ENCODE measurements around the gene FANCM. TPM values are rescaled to one million over a fixed set of nuclear protein-coding genes. Genes with fewer than 3 reads are reported as not detected.

The FANCM gene
- total RNA-seq, 1 experiment from 2014 or later: 11.9 TPM

DNA sequence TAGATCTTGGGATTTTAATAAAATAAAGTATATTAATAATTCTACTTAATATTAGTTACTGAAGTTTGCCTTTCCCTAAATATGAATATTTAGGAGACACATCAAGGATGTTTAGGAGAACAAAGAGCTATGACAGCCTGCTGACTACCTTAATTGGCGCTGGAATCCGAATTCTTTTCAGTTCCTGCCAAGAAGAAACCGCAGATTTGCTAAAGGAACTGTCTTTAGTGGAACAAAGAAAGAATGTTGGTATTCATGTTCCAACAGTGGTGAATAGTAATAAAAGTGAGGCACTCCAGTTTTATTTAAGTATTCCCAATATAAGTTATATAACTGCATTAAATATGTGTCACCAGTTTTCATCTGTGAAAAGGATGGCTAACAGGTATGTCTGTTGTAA, 62.8 kb downstream of the FANCM start:
- Histone ChIP-seq H3K4me2 (ENCODE audit: insufficient read depth, insufficient read length, low read length) (no peak overlapping the region), H3K9me3 (ENCODE audit: control insufficient read depth, low read depth, low read length) (no peaks in the 10 kb centered on the region), H3K23me2 (ENCODE audit: insufficient read length, low read depth, low read length, poor library complexity, severe bottlenecking) (no peaks in the 10 kb centered on the region), H2AFZ (ENCODE audit: low read length) (no peak overlapping the region), H3K79me1 (ENCODE audit: insufficient read depth, low read depth, low read length, poor library complexity, severe bottlenecking) (no peaks in the 10 kb centered on the region), H3K27ac (ENCODE audit: insufficient read length, low read depth, low read length) (no peak overlapping the region), H3K23ac (ENCODE audit: insufficient read length, low read depth, low read length) (no peak overlapping the region), H2BK5ac (ENCODE audit: insufficient read length, low read length) (no peak overlapping the region), H3K79me2 (ENCODE audit: insufficient read depth, low read length) (no peaks in the 10 kb centered on the region), H2BK12ac (ENCODE audit: insufficient read length, low read depth, low read length) (no peak overlapping the region), H4K20me1 (ENCODE audit: control insufficient read depth, insufficient read depth, insufficient read length) (no peaks in the 10 kb centered on the region), H2AK5ac (ENCODE audit: insufficient read length, low read length) (no peak overlapping the region), H4K8ac (replicated peaks; ENCODE audit: insufficient read length, low read depth, low read length) (no peak overlapping the region), H4K5ac (ENCODE audit: insufficient read length, low read depth, low read length) (no peak overlapping the region), H3K27me3 (ENCODE audit: insufficient read depth, low read length) (no peaks in the 10 kb centered on the region), H3T11ph (ENCODE audit: low read length) (no peak overlapping the region), H3K4me1 (ENCODE audit: insufficient read depth, low read length) (no peaks in the 10 kb centered on the region), H3K18ac (ENCODE audit: insufficient read length, low read depth, low read length) (no peak overlapping the region), H3K14ac (ENCODE audit: insufficient read depth, low read length) (no peak overlapping the region), H2BK15ac (ENCODE audit: low read depth, low read length) (no peak overlapping the region), H4K91ac (ENCODE audit: insufficient read length, low read depth, low read length) (no peak overlapping the region), H2BK120ac (ENCODE audit: low read depth, low read length, poor library complexity, severe bottlenecking) (no peak overlapping the region), H2BK20ac (ENCODE audit: low read depth, low read length, poor library complexity, severe bottlenecking) (no peak overlapping the region), H3K9ac (ENCODE audit: extremely low read depth, insufficient read length, low read length) (no peak overlapping the region), H3K56ac (ENCODE audit: insufficient read length, low read depth, low read length) (no peak overlapping the region), H3K4ac (ENCODE audit: low read depth, low read length) (no peak overlapping the region)
- H3K36me3 Mint-ChIP-seq (ENCODE audit: insufficient read depth in 1 of 3, low read depth in 3 of 3): peaks cover 2 to 19% (median 13%) of the 10 kb centered on the region in 3 experiments; a peak in 6 of 7 replicates
- TF ChIP-seq, protein P1, sequence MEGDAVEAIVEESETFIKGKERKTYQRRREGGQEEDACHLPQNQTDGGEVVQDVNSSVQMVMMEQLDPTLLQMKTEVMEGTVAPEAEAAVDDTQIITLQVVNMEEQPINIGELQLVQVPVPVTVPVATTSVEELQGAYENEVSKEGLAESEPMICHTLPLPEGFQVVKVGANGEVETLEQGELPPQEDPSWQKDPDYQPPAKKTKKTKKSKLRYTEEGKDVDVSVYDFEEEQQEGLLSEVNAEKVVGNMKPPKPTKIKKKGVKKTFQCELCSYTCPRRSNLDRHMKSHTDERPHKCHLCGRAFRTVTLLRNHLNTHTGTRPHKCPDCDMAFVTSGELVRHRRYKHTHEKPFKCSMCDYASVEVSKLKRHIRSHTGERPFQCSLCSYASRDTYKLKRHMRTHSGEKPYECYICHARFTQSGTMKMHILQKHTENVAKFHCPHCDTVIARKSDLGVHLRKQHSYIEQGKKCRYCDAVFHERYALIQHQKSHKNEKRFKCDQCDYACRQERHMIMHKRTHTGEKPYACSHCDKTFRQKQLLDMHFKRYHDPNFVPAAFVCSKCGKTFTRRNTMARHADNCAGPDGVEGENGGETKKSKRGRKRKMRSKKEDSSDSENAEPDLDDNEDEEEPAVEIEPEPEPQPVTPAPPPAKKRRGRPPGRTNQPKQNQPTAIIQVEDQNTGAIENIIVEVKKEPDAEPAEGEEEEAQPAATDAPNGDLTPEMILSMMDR (conservative IDR thresholded peaks at IDR 0.05): no peak
- no peaks in the 10 kb centered on the region; a peak in 1 of 5 replicates for H3K9me3 Mint-ChIP-seq
- no peaks in the 10 kb centered on the region for H3K4me1 Mint-ChIP-seq
- no peak for DNase-seq
- H3K27ac Mint-ChIP-seq: no peak overlapping the region
- H3K4me3 Mint-ChIP-seq: no peak overlapping the region
- no CpG with 5 or more reads among the region's 3 CpGs for WGBS (ENCODE audit: extremely low coverage, insufficient read length, low lambda C conversion rate)
- H3K27me3 Mint-ChIP-seq (ENCODE audit: low read depth): no peaks in the 10 kb centered on the region

Data from H9 (cell line).